RWPE2 (cell line): ENCODE data around the gene PTPRU.
A peak's percentile ranks its signal among the peaks of the same experiment; 100 is the strongest.

Source experiments
- ATAC-seq: fragments of 200-7000 bp; cut with Tn5 transposase; 3 replicates; pipeline ENCODE4 v1.9.1; 2021; ENCODE audit warnings: low read depth
- DNase-seq: peaks from one replicate; pipeline ENCODE4 v3.0.0-alpha.2; 2020; ENCODE audit warnings: low spot score
- H3K27ac ChIP-seq: fragments of 450-650 bp; 2 replicates; pipeline ENCODE4 v1.5.1; 2017; ENCODE audit warnings: mild to moderate bottlenecking; ENCODE audit not compliant: poor library complexity, severe bottlenecking
- H3K27me3 ChIP-seq: fragments of 250-450 bp; sonication (Bioruptor Pico); 2 replicates; pipeline ENCODE4 v1.5.1; 2021; ENCODE audit warnings: mild to moderate bottlenecking, moderate library complexity; ENCODE audit not compliant: insufficient read depth, poor library complexity, severe bottlenecking
- H3K36me3 ChIP-seq: fragments of 250-450 bp; sonication (Bioruptor Pico); 2 replicates; pipeline ENCODE4 v1.5.1; 2020; ENCODE audit warnings: low read depth, mild to moderate bottlenecking, moderate library complexity
- H3K4me1 ChIP-seq: fragments of 250-450 bp; sonication (Bioruptor Pico); 2 replicates; pipeline ENCODE4 v1.5.1; 2021; ENCODE audit warnings: mild to moderate bottlenecking, moderate library complexity; ENCODE audit not compliant: insufficient read depth, poor library complexity, severe bottlenecking
- H3K4me3 ChIP-seq: fragments of 250-450 bp; sonication (Bioruptor Pico); 2 replicates; pipeline ENCODE4 v1.5.1; 2021; ENCODE audit warnings: mild to moderate bottlenecking, moderate library complexity; ENCODE audit not compliant: severe bottlenecking
- H3K9me3 ChIP-seq: fragments of 250-450 bp; sonication (Bioruptor Pico); 2 replicates; pipeline ENCODE4 v1.5.1; 2021; ENCODE audit warnings: mild to moderate bottlenecking, moderate library complexity; ENCODE audit not compliant: severe bottlenecking
- TF ChIP-seq, protein P1 (sequence below): fragments of 450-650 bp; IDR thresholded peaks from one replicate; pipeline ENCODE4 v1.5.1; 2017; ENCODE audit warnings: mild to moderate bottlenecking, moderate library complexity; ENCODE audit not compliant: poor library complexity, severe bottlenecking

Gene PTPRU

DNA sequence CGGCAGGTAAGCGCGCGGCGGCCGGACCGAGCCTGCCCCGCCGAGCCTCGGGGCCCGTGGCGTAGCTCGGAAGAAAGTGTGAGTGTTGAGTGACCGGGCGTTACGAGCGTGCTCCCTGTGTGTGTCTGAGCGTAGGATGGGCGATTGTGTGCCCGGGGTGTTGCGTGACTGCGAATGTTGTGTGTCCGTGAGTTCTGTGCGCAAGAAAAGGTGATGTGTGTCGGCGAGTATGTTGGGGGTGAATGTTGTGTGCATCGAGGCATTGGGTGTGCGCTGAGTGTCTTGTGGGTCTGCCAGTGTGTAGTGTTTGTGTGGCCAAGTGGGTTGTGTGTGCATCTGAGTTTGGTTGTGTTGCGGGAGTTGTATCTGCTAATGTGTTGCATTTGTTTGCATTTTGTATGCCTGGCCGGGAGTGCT lies 398 bp downstream of the PTPRU start:
- Histone ChIP-seq H3K4me1 (peaks cover 15% of the 10 kb centered on the region), H3K27me3 (no peaks in the 10 kb centered on the region), H3K9me3 (no peaks in the 10 kb centered on the region), H3K27ac (peak overlapping the region; percentile 76), H3K4me3 (peak overlapping the region; percentile 87), H3K36me3 (no peaks in the 10 kb centered on the region)
- TF ChIP-seq, protein P1, sequence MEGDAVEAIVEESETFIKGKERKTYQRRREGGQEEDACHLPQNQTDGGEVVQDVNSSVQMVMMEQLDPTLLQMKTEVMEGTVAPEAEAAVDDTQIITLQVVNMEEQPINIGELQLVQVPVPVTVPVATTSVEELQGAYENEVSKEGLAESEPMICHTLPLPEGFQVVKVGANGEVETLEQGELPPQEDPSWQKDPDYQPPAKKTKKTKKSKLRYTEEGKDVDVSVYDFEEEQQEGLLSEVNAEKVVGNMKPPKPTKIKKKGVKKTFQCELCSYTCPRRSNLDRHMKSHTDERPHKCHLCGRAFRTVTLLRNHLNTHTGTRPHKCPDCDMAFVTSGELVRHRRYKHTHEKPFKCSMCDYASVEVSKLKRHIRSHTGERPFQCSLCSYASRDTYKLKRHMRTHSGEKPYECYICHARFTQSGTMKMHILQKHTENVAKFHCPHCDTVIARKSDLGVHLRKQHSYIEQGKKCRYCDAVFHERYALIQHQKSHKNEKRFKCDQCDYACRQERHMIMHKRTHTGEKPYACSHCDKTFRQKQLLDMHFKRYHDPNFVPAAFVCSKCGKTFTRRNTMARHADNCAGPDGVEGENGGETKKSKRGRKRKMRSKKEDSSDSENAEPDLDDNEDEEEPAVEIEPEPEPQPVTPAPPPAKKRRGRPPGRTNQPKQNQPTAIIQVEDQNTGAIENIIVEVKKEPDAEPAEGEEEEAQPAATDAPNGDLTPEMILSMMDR = no peak
- no peak; the same call in 2 of the 3 replicates for ATAC-seq
- DNase-seq = no peak

DNA sequence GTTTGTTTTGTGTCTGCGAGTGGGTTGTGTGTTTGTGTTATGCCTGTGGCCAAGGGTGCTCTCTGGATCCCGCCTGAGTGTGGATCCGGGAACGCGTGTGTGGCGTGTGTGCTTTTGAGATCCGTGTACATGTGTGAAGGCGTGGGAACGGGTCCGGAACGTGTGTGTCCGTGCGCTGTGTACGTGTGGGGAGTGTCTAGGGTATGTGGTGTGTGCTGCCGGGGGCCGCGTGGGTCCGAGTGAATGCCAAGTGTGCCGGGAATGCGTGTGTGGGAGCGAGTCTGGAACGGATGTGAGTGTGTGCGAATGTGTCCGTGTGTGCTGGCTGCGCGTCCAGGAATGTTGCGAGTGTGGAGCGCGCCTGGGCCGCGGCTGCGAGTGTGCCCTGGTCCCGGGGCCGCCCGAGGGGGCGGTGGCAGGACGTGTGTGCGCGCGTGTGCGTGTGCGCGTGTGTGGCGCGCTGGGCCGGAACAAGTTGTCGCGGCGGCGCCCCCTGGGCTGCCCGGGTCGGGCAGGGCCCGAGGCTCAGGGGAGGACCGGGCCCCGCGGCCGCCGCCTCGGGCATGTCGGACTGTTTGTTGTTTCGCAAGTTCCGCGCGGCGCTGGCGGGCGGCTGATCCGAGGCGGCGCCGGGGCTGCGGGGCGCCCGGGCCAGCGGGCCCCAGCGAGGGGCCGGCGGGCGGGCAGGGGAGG lies 953 bp downstream of the PTPRU start:
- peaks cover 15% of the 10 kb centered on the region for H3K4me1 ChIP-seq
- DNase-seq (no peak), ATAC-seq (peak; percentile 22)
- no peaks in the 10 kb centered on the region for H3K36me3 ChIP-seq
- H3K27ac ChIP-seq = peak overlapping the region; percentile 76
- H3K27me3 ChIP-seq = no peaks in the 10 kb centered on the region
- TF ChIP-seq, protein P1 = no peak
- H3K4me3 ChIP-seq = peak overlapping the region; percentile 87
- no peaks in the 10 kb centered on the region for H3K9me3 ChIP-seq

DNA sequence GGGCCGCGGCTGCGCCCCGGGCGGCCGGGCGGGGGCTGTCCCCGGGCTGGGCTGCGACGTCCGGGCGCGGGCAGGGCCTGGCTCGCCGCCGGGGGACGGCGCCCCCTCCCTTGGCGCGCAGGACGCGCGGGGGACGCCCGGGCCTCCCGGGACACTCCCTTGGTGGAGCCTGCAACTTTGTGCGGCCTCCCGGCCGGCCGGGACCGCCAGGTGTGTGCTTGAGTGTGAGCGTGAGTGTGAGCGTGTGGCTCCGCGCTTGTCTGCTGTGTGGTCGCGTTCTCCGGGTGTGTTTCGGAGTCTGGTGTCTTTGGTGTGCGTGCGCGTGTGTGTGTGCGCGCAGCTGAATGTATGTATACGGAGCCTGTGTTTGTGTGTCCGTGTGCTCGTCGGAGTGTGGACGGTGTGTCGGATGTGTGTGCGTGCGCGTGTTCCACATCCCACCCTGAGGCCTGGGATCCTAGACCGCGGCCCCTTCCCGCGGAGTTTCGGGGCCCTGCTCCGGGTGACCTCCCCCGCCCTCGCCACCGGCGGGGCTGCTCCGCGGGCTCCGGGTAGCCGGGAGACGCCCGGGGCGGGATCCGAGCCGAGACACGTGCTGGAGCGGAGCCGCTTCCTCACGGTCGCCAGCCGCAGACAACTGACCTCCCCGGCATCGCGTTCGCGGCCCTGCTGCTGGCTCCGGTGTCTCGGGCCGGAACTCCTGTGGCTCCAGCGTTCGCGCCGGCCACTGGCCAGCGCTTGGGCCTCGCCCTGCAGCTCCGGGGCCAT lies 1.7 kb downstream of the PTPRU start:
- no peaks in the 10 kb centered on the region for H3K27me3 ChIP-seq
- H3K36me3 ChIP-seq = no peaks in the 10 kb centered on the region
- peak; percentile 13 for ATAC-seq
- peak overlapping the region; percentile 76 for H3K27ac ChIP-seq
- no peak for DNase-seq
- no peaks in the 10 kb centered on the region for H3K9me3 ChIP-seq
- H3K4me3 ChIP-seq = peak overlapping the region; percentile 87
- TF ChIP-seq, protein P1 = no peak
- peaks cover 15% of the 10 kb centered on the region for H3K4me1 ChIP-seq

DNA sequence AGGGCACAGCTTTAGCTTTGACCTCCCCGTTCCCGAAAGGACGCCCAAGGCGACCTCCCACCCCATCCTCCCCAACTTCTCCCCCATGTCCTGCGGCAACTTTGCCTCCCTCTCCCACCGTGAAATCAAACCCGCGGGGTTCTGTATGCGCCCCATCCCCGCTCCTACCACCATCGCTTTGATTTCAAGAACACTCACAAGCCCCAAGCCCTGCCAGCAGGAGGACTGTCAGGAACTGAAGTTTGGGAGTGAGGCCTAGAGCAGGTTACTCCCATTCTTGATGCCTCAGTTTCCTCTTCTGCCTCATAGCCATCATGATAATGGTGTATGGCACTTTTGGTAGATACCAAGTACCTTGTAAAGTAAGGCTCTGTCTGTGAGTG lies 2.3 kb downstream of the PTPRU start:
- no peaks in the 10 kb centered on the region for H3K9me3 ChIP-seq
- no peaks in the 10 kb centered on the region for H3K36me3 ChIP-seq
- DNase-seq = no peak
- H3K4me3 ChIP-seq = peak overlapping the region; percentile 87
- TF ChIP-seq, protein P1 = no peak
- H3K27ac ChIP-seq = peak overlapping the region; percentile 76
- peaks cover 17% of the 10 kb centered on the region for H3K4me1 ChIP-seq
- ATAC-seq = no peak
- no peaks in the 10 kb centered on the region for H3K27me3 ChIP-seq
